Jurkat, Clone E6-1 (cell line): ENCODE measurements around the gene XRRA1.

ENCODE experiments used
- DNase-seq: peaks from one replicate; pipeline ENCODE4 v3.0.0-alpha.2; 2011; ENCODE audit warnings: low read depth, low spot score
- H3K4me3 ChIP-seq: 2 replicates; pipeline ENCODE4 v1.5.1; 2011; ENCODE audit warnings: mild to moderate bottlenecking, low read length, control low read depth, moderate library complexity

The XRRA1 gene

GRCh38 chr11:74953451-74953850 is 4.6 kb upstream of the XRRA1 start:
- no peak for DNase-seq
- H3K4me3 ChIP-seq, result no peak overlapping the region

GRCh38 chr11:74952752-74953151 is 3.9 kb upstream of the XRRA1 start:
- no peak overlapping the region for H3K4me3 ChIP-seq
- no peak for DNase-seq

GRCh38 chr11:74951226-74951625 is 2.3 kb upstream of the XRRA1 start:
- no peak for DNase-seq
- no peak overlapping the region for H3K4me3 ChIP-seq

GRCh38 chr11:74950374-74950969 is 1.6 kb upstream of the XRRA1 start:
- no peak for DNase-seq
- H3K4me3 ChIP-seq, result peak overlapping the region; percentile 98

- peak overlapping the region; percentile 98 for H3K4me3 ChIP-seq
- no peak for DNase-seq
These were observed 854 bp upstream of the XRRA1 start for GRCh38 chr11:74949753-74950137.

- peak; percentile 14 for DNase-seq
- H3K4me3 ChIP-seq, result peak overlapping the region; percentile 98
These were observed 369 bp downstream of the XRRA1 start for GRCh38 chr11:74948546-74948897.

GRCh38 chr11:74942073-74942759 is 6.7 kb downstream of the XRRA1 start:
- no peak overlapping the region for H3K4me3 ChIP-seq
- DNase-seq, result no peak

GRCh38 chr11:74941492-74941891 is 7.4 kb downstream of the XRRA1 start:
- no peak overlapping the region for H3K4me3 ChIP-seq
- no peak for DNase-seq

GRCh38 chr11:74937696-74938475 is 11.0 kb downstream of the XRRA1 start:
- no peak for DNase-seq

GRCh38 chr11:74936976-74937375 is 11.9 kb downstream of the XRRA1 start:
- no peak overlapping the region for H3K4me3 ChIP-seq
- DNase-seq, result no peak

More at GRCh38 chr11:74937696-74938475, 11.0 kb downstream of the XRRA1 start:
- no peak overlapping the region for H3K4me3 ChIP-seq

GRCh38 chr11:74936087-74936486 is 12.8 kb downstream of the XRRA1 start:
- H3K4me3 ChIP-seq, result no peak overlapping the region
- no peak for DNase-seq

- no peak for DNase-seq
- H3K4me3 ChIP-seq, result no peak overlapping the region
These were observed 13.6 kb downstream of the XRRA1 start for GRCh38 chr11:74935285-74935684.

GRCh38 chr11:74933765-74934164 is 15.1 kb downstream of the XRRA1 start:
- DNase-seq, result no peak
- H3K4me3 ChIP-seq, result no peak overlapping the region

GRCh38 chr11:74932797-74933196 is 16.1 kb downstream of the XRRA1 start:
- no peak for DNase-seq
- no peak overlapping the region for H3K4me3 ChIP-seq

- no peak overlapping the region for H3K4me3 ChIP-seq
- DNase-seq, result no peak
These were observed 16.7 kb downstream of the XRRA1 start for GRCh38 chr11:74932169-74932568.

- H3K4me3 ChIP-seq, result no peak overlapping the region
- peak; percentile 84 for DNase-seq
These were observed 19.2 kb downstream of the XRRA1 start for GRCh38 chr11:74929431-74930363.

GRCh38 chr11:74927496-74927895 is 21.4 kb downstream of the XRRA1 start:
- no peak for DNase-seq
- no peak overlapping the region for H3K4me3 ChIP-seq

- no peak for DNase-seq
These were observed 22.4 kb downstream of the XRRA1 start for GRCh38 chr11:74926304-74927030.

GRCh38 chr11:74925281-74925680 is 23.6 kb downstream of the XRRA1 start:
- DNase-seq, result no peak
- no peak overlapping the region for H3K4me3 ChIP-seq

More at GRCh38 chr11:74926304-74927030, 22.4 kb downstream of the XRRA1 start:
- H3K4me3 ChIP-seq, result no peak overlapping the region
